ENCODE results near the gene SLC7A6.

DNA sequence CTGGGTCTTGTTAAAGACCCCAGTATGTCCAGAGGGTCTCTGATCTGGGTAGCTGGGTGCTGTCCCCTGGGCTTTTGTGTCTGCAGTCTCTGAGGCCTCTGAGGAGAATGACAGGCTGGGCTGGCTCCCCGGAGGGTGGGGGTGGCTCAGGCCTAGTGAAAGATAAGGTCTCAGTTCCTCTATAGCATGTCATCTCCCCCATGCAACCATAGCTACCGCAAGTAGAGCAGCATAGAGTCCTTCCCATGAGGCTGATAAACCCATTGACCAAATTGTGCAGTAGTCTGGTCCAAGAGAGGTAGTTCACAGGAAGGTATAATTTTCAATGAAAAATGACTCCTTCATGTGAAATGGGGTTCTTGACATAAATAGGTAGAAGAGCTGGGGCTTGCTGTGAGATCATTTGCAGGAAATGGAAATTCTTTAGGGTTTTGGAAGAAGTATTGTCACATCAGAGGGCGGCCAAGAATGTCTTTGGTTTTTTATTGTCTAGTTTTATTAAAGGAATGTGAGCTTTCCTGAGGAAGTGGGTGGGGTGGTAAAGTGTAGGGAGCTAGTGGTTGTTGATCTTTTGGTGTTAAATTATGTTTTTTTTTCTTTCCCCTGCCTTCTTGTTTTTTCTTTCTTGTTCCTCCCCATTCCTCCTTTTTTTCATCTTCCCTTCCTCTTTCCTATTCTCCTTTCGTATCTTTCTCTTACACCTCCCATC is 25.4 kb downstream of the SLC7A6 start:
- TF ChIP-seq EZH2 (IDR thresholded peaks at IDR 0.05; ENCODE audit: insufficient read depth, poor library complexity, severe bottlenecking) = no peak
- TF ChIP-seq EZH2phosphoT487 (IDR thresholded peaks at IDR 0.05; ENCODE audit: insufficient read depth, low read depth) = no peak
